ENCODE measurements around the gene MYT1. TPM values are rescaled to one million over a fixed set of nuclear protein-coding genes. Genes with fewer than 3 reads are reported as not detected.

Gene MYT1
- total and polyA plus RNA-seq, 11 donors = 0.07 to 0.23 (median 0.09) TPM; not detected in 5

DNA sequence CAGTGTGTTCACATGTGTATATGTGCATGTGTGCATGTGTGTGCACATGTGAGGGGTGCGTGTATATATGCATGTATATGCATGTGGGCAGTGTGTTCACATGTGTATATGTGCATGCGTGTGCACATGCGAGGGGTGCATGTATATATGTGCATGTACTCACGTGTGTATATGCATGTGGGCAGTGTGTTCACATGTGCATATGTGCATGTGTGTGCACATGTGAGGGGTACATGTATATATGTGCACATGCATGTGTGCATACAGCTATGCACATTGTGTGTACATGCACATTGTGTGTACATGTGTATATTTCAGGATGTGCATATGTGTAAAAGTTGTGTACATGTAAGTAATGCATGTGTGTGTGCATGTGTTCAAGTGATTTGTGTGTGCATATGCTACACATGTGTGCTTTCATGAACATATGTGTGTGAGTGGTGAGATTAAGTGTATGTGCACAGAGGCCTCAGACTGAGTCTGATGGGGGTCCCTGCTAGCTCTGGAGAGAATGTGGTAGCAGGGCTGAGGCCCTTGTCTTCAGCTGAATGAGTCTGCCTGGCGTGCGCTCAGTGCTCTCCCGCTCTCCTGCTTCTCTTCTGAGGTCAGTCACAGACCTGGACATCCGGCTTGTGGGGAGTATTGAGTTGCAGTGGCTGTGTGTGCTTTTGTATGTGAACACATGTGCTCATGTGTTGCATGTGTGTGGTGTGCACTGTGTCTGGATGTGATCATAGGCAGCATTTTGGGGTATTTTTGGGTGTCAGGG lies 19.9 kb upstream of the MYT1 start:
- intact Hi-C loops (cut with DNase I) = no loop called here
- no peak for ATAC-seq
- H3K9me3 ChIP-seq = peaks cover 0 to 10% (median 0%) of the 10 kb centered on the region in 12 donors
- 75 to 92% (median 87%) methylated on average over 8 of the region's 8 CpGs for WGBS, 4 donors
- TF ChIP-seq, protein P1, sequence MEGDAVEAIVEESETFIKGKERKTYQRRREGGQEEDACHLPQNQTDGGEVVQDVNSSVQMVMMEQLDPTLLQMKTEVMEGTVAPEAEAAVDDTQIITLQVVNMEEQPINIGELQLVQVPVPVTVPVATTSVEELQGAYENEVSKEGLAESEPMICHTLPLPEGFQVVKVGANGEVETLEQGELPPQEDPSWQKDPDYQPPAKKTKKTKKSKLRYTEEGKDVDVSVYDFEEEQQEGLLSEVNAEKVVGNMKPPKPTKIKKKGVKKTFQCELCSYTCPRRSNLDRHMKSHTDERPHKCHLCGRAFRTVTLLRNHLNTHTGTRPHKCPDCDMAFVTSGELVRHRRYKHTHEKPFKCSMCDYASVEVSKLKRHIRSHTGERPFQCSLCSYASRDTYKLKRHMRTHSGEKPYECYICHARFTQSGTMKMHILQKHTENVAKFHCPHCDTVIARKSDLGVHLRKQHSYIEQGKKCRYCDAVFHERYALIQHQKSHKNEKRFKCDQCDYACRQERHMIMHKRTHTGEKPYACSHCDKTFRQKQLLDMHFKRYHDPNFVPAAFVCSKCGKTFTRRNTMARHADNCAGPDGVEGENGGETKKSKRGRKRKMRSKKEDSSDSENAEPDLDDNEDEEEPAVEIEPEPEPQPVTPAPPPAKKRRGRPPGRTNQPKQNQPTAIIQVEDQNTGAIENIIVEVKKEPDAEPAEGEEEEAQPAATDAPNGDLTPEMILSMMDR (IDR thresholded peaks at IDR 0.05) = no peak
- TF ChIP-seq POLR2A (IDR thresholded peaks at IDR 0.05) = no peak
- DNase-seq = no peak
- no peak overlapping the region for H3K4me3 ChIP-seq
- no peaks in the 10 kb centered on the region for H3K36me3 ChIP-seq
- no peak overlapping the region for H3K27ac ChIP-seq
- no peaks in the 10 kb centered on the region for H3K4me1 ChIP-seq
- H3K27me3 ChIP-seq = peaks cover 0 to 27% (median 0%) of the 10 kb centered on the region in 9 donors

DNA sequence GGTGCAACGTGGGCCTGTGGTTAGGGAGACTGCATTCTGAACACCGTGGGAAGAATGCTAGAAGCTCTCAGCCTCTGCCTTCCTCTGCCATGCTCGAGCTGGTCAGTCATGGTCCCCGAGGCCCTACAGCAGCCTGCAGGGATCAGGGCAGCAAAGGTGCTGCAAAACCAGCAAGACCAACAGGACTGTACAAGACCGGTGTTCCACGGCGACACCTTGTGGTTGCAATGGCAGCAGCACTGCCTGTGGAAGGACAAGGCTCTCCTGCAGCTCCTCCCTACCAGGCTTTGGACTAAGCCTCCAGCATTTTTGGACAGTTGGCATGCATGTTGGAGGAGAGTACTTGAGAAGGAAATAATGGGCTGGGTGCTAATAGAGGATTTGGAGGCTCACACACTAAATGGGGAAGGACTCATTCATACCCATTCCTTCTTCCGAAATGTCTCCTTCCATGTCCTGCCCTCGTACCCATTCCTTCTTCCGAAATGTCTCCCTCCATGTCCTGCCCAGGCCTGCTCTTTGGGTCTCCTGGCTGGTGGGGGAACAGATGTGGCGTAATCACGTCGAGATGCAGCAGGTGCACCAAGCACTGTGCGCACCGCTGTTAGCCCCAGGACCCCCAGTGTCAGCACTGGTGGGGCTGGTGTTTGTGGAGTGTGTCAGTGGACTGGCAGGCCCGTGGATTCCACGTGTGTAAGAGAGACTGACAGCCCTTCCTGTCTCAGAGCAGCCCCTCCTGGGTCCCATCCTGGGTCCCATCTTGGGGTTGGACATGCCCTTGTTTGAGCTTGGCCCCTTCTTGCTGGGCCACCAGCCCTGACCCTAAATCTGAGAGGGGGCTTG lies 18.6 kb upstream of the MYT1 start:
- DNase-seq (peak in 2 of 5 donors; percentile 6 to 47), ATAC-seq (no peak)
- Histone ChIP-seq H3K4me3 (no peak overlapping the region), H3K27me3 (peaks cover 0 to 27% (median 0%) of the 10 kb centered on the region in 9 donors), H3K36me3 (no peaks in the 10 kb centered on the region), H3K9me3 (peaks cover 0 to 10% (median 0%) of the 10 kb centered on the region in 12 donors), H3K27ac (no peak overlapping the region), H3K4me1 (no peaks in the 10 kb centered on the region)
- no peak for TF ChIP-seq POLR2A (IDR thresholded peaks at IDR 0.05)
- intact Hi-C loops (cut with DNase I) = no loop called here
- WGBS, 4 donors = 83 to 90% (median 88%) methylated on average over 12 to 17 of the region's 17 CpGs

DNA sequence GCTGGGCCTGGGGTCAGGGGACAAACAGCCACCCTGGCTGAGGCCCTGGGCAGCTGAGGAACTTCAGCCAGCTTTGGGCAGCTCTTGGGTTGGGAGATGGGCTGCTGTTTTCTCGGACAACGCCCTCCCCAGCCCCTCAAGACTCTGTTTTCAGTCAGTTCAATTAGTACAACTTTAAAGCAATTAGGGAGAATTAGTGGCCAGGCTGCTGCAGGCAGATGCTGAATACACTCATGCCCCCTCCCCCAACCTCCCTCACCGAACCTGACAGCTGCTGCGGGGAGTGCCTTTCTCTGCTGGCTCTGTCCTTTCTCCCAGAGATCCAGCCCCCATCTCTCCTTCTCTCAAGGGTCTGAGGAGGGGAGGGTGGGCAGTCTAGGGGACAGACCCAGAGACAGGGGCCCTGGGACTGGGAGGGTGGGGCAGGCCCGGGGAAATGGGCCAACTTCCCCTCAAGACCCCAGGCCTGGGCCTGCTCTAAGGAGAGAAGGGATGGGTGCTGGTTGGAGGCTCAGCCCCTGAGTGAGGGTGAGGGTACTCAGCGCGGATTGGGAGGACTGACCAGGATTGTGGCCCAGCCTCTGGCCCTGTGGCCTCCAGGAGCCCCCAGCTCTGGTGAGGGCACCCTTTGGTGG lies 17.8 kb upstream of the MYT1 start:
- H3K9me3 ChIP-seq = peaks cover 0 to 10% (median 0%) of the 10 kb centered on the region in 12 donors
- intact Hi-C loops (cut with DNase I) = no loop called here
- no peak for TF ChIP-seq POLR2A (IDR thresholded peaks at IDR 0.05)
- TF ChIP-seq, protein P1 (IDR thresholded peaks at IDR 0.05) = no peak
- 76 to 85% (median 80%) methylated on average over 6 to 7 of the region's 7 CpGs for WGBS, 4 donors
- no peaks in the 10 kb centered on the region for H3K4me1 ChIP-seq
- DNase-seq (peak in 2 of 5 donors; percentile 10 to 35), ATAC-seq (no peak)
- H3K36me3 ChIP-seq = no peaks in the 10 kb centered on the region
- H3K27ac ChIP-seq = no peak overlapping the region
- peaks cover 0 to 27% (median 0%) of the 10 kb centered on the region in 9 donors for H3K27me3 ChIP-seq
- no peak overlapping the region for H3K4me3 ChIP-seq

DNA sequence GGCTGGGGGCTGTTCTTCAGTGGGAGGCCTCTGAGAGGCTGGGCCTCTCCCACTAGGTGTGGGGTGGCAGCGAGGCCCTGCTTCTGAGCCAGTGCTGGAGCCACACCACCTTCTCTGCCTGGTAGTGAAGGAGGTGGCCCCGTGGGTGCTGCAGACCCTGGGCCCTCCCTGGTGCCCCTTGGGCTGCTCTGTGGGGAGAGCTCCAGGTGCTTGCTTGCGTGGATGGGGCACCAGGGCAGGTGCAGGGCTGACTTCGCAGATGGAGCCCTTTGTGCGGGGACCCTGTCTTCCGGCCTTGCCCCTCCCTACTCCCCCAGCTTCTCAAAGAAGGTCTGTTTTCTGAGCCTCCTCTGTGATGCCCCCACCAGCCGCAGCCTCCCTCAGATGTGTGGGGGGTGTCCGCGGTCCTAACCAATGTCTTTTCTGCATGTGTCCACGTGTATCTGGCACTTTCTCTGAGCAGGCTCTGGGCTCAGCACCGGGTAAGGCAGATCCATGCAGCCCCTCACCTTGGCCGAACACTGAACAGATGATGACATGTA lies 17.2 kb upstream of the MYT1 start:
- peaks cover 0 to 27% (median 0%) of the 10 kb centered on the region in 9 donors for H3K27me3 ChIP-seq
- no peak overlapping the region for H3K27ac ChIP-seq
- H3K9me3 ChIP-seq = peaks cover 0 to 10% (median 0%) of the 10 kb centered on the region in 12 donors
- ATAC-seq = no peak
- WGBS, 4 donors = 73 to 79% (median 76%) methylated on average over 11 to 12 of the region's 12 CpGs
- H3K4me3 ChIP-seq = no peak overlapping the region
- no peaks in the 10 kb centered on the region for H3K4me1 ChIP-seq
- TF ChIP-seq POLR2A (IDR thresholded peaks at IDR 0.05) = no peak
- TF ChIP-seq, protein P1 (IDR thresholded peaks at IDR 0.05) = no peak
- intact Hi-C loops (cut with DNase I) = no loop called here
- DNase-seq = peak in 2 of 5 donors; percentile 6 to 10
- no peaks in the 10 kb centered on the region for H3K36me3 ChIP-seq
